Retinal pigment epithelial cell (primary cell): ENCODE data around the gene TMEM270.

Experiments
- DNase-seq: peaks from one replicate; pipeline ENCODE4 v3.0.0-alpha.2; 2010; ENCODE audit warnings: low read depth
- H3K4me3 ChIP-seq: 2 replicates; pipeline ENCODE4 v1.5.1; 2011; ENCODE audit warnings: mild to moderate bottlenecking, low read length, control low read depth, moderate library complexity
- TF ChIP-seq, protein P1 (sequence below): conservative IDR thresholded peaks from 2 replicates; pipeline ENCODE4 v1.5.1; 2011; ENCODE audit warnings: low read depth, low read length, control low read depth, inconsistent platforms

Gene TMEM270

DNA sequence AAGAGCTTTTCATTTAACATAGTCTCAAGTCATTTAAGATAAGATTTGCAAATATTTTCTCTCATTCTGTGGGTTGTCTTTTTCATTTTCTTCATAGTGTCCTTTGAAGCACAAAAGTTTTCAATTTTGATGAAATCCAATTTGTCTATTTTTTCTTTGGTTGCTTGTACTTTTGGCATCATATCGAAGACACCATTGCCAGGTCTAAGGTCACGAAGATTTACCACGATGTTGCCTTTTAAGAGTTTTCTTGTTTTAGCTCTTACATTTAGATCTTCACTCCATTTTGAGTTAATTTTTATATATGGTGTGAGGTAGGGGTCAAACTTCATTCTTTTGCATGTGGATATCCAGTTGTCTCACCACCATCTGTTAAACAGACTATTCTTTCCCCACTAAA is 34.7 kb downstream of the TMEM270 start:
- no peak overlapping the region for H3K4me3 ChIP-seq
- TF ChIP-seq, protein P1, sequence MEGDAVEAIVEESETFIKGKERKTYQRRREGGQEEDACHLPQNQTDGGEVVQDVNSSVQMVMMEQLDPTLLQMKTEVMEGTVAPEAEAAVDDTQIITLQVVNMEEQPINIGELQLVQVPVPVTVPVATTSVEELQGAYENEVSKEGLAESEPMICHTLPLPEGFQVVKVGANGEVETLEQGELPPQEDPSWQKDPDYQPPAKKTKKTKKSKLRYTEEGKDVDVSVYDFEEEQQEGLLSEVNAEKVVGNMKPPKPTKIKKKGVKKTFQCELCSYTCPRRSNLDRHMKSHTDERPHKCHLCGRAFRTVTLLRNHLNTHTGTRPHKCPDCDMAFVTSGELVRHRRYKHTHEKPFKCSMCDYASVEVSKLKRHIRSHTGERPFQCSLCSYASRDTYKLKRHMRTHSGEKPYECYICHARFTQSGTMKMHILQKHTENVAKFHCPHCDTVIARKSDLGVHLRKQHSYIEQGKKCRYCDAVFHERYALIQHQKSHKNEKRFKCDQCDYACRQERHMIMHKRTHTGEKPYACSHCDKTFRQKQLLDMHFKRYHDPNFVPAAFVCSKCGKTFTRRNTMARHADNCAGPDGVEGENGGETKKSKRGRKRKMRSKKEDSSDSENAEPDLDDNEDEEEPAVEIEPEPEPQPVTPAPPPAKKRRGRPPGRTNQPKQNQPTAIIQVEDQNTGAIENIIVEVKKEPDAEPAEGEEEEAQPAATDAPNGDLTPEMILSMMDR: no peak
- no peak for DNase-seq

DNA sequence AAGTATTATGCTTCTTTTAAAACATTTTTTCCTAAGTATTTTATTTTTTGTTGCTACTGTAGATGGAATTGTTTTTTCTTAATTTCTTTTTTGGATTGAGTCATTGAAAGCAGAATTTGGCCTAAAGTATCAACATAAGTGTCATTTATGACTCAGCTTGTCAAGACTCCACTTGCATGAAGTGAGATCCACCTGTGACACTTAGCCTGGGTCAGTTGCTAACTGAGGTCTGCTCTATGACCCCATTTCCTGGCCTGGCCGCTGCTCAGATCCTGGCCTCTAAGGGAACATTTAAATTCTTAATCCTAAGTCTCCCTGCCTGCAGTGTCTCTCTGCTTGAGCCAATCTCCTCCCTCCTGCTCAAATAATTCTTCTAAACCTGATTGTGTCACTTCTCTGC is 35.5 kb downstream of the TMEM270 start:
- no peak overlapping the region for H3K4me3 ChIP-seq
- TF ChIP-seq, protein P1: no peak
- no peak for DNase-seq

DNA sequence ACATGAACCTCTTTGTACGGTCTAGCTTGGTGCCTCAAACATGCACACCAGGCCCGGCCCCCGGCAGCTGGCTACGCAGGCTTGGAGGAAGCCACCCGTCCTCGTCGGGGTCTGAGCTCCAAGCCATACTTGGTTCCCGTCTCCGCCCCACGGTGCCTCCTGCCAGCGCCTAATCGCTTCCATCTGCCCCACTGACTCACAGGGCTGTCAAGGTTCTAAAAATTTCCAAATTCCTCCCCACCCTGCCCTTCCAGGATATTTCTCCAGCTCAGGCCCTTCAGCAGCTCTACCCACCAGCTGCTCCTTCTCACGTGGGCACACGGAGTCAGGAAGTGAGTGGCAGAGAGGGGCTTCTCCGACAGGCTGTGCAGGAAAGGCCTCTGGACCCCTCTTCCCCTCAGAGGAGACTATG is 38.8 kb downstream of the TMEM270 start:
- no peak for DNase-seq
- no peak overlapping the region for H3K4me3 ChIP-seq
- TF ChIP-seq, protein P1: no peak

DNA sequence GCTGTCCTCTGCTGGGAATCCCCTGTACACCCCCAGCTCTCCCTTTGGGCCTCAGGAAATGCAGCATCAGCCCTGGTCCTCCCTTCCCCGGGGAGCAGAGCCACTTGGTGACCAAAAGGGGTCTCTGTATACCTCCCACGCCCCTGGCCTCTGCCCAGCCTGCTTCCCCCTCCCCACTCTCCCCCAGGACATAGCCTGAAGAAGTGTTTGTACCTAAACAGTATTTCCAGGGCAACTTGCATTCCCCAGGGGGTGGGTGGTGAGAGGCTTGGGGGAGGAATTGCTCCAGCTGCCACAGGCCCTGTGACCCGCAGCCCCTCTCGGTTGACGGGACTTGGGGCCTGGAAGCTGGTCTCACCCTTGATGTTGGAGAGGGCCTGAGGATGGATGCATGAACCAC is 39.3 kb downstream of the TMEM270 start:
- TF ChIP-seq, protein P1: no peak
- no peak for DNase-seq
- H3K4me3 ChIP-seq: no peak overlapping the region

DNA sequence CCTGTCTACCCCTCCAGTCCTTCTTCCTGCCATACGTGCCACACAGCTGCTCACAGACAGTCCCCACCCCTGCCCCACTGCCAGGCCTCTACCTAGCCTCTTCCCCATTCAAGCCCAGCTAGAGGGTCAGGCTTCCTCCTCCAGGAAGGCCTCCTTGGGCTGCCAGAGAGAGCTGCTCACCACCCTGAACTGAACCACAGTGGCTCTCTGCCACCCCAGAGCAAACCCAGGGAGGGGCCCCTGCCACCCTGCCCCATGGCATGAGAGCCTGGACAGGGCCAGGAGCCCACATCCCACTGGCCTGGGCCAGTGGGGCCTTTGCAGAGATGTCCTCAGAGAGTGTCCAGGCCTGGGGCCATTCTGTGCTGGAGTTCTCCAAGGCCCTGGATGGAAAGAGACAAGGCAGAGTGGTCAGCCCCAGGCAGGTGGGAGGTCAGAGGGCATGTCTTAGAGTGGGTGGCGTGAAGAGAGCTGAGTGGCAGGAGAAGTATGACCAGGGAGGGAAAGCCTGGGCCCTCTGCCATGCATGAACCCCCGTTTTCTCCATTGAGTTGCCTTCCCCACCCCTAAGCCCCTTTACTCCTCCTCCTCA is 40.4 kb downstream of the TMEM270 start:
- TF ChIP-seq, protein P1: no peak
- H3K4me3 ChIP-seq: no peak overlapping the region
- DNase-seq: no peak

DNA sequence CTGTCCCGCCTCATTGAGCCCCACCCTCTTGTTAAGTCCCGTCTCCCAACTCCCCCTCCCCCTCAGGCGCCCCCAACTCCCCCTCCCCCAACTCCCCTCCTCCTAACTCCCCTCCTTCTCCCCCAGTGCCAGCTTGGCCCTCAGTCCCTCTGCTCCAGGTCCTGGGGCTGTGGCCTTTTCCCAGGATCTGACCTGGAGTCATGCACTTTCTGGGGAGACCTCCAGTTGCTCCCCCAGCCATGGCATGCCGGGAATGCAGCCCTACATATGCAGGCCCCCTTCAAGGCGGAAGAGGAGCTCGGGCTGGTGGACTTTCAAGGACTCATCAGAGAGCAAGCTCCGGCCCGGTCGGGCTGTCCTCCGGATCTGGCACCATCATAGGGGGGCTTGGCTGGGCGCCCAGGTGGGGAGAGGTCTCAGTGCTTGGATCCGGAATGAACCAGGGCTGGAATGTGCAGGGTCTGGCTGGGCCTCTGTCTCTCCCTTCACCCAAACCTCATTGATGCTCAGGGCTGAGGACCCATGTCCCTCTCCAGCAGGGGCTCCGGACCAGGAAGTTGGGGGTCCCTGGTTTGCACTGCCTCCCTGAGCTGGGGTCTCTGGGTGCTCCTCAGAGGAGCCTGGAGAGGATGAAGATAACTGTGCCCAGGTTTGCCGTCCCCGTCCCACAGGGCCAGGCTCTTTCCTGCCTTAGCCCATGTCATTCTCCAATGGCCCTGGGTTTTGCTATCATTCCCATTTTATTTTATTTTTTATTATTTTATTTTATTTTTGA is 41.1 kb downstream of the TMEM270 start:
- H3K4me3 ChIP-seq: no peak overlapping the region
- no peak for DNase-seq
- TF ChIP-seq, protein P1: no peak
